ENCODE data around the gene SETD4.

The SETD4 gene

GRCh38 chr21:36044056-36044455, 16.3 kb downstream of the SETD4 start:
- DNase-seq, result no peak

- DNase-seq, result no peak
Measured at GRCh38 chr21:36041910-36042309, 18.4 kb downstream of the SETD4 start.

GRCh38 chr21:36040389-36040788, 19.9 kb downstream of the SETD4 start:
- DNase-seq, result no peak

GRCh38 chr21:36039861-36040260, 20.5 kb downstream of the SETD4 start:
- no peak for DNase-seq

- no peak for DNase-seq
Measured at GRCh38 chr21:36038701-36039497, 21.4 kb downstream of the SETD4 start.

GRCh38 chr21:36035381-36035791, 24.9 kb downstream of the SETD4 start:
- no peak for DNase-seq

- DNase-seq, result no peak
Measured at GRCh38 chr21:36034211-36034913, 26.0 kb downstream of the SETD4 start.

- no peak for DNase-seq
Measured at GRCh38 chr21:36032647-36033406, 27.5 kb downstream of the SETD4 start.

- DNase-seq, result no peak
Measured at GRCh38 chr21:36030581-36031189, 29.6 kb downstream of the SETD4 start.

- no peak for DNase-seq
Measured at GRCh38 chr21:36029309-36029708, 31.0 kb downstream of the SETD4 start.

- peak; percentile 59 to 66 for DNase-seq
Measured at GRCh38 chr21:36028127-36029069, 31.9 kb downstream of the SETD4 start.

GRCh38 chr21:36027347-36027746, 33.0 kb downstream of the SETD4 start:
- no peak for DNase-seq

- no peak for DNase-seq
Measured at GRCh38 chr21:36024782-36025181, 35.5 kb downstream of the SETD4 start.

- no peak for DNase-seq
Measured at GRCh38 chr21:36023092-36023480, 37.2 kb downstream of the SETD4 start.

GRCh38 chr21:36022427-36023091, 37.8 kb downstream of the SETD4 start:
- no peak for DNase-seq

GRCh38 chr21:36021251-36021837, 39.0 kb downstream of the SETD4 start:
- DNase-seq, result no peak

- no peak for DNase-seq
Measured at GRCh38 chr21:36015045-36015444, 45.3 kb downstream of the SETD4 start.

- no peak for DNase-seq
Measured at GRCh38 chr21:36010801-36011200, 49.5 kb downstream of the SETD4 start.

- no peak for DNase-seq
Measured at GRCh38 chr21:36008505-36008904, 51.8 kb downstream of the SETD4 start.

GRCh38 chr21:36005879-36006400, 54.4 kb downstream of the SETD4 start:
- DNase-seq, result no peak

- DNase-seq, result no peak
Measured at GRCh38 chr21:36005018-36005417, 55.3 kb downstream of the SETD4 start.
